ENCODE data around the gene SPC24.

The SPC24 gene

GRCh38 chr19:11175920-11176319, 20.3 kb upstream of the SPC24 start:
- TF ChIP-seq, protein P1, sequence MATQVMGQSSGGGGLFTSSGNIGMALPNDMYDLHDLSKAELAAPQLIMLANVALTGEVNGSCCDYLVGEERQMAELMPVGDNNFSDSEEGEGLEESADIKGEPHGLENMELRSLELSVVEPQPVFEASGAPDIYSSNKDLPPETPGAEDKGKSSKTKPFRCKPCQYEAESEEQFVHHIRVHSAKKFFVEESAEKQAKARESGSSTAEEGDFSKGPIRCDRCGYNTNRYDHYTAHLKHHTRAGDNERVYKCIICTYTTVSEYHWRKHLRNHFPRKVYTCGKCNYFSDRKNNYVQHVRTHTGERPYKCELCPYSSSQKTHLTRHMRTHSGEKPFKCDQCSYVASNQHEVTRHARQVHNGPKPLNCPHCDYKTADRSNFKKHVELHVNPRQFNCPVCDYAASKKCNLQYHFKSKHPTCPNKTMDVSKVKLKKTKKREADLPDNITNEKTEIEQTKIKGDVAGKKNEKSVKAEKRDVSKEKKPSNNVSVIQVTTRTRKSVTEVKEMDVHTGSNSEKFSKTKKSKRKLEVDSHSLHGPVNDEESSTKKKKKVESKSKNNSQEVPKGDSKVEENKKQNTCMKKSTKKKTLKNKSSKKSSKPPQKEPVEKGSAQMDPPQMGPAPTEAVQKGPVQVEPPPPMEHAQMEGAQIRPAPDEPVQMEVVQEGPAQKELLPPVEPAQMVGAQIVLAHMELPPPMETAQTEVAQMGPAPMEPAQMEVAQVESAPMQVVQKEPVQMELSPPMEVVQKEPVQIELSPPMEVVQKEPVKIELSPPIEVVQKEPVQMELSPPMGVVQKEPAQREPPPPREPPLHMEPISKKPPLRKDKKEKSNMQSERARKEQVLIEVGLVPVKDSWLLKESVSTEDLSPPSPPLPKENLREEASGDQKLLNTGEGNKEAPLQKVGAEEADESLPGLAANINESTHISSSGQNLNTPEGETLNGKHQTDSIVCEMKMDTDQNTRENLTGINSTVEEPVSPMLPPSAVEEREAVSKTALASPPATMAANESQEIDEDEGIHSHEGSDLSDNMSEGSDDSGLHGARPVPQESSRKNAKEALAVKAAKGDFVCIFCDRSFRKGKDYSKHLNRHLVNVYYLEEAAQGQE (IDR thresholded peaks at IDR 0.05; ENCODE audit: insufficient read depth in 1 of 2, low read depth in 2 of 2, low read length in 2 of 2) = no peak
- no peak for TF ChIP-seq POLR2AphosphoS5 (IDR thresholded peaks at IDR 0.05; ENCODE audit: low read depth, low read length)
- TF ChIP-seq SIN3A (IDR thresholded peaks at IDR 0.05; ENCODE audit: borderline replicate concordance, insufficient read depth, low read length) = no peak
- TF ChIP-seq TAF1 (IDR thresholded peaks at IDR 0.05; ENCODE audit: borderline replicate concordance, insufficient read depth, low read length) = no peak
- TF ChIP-seq FOXP2 (optimal IDR thresholded peaks at IDR 0.05; ENCODE audit: borderline replicate concordance, extremely low read depth, extremely low read length, insufficient read depth) = no peak

GRCh38 chr19:11174336-11174735, 18.8 kb upstream of the SPC24 start:
- TF ChIP-seq, protein P1 (IDR thresholded peaks at IDR 0.05; ENCODE audit: insufficient read depth in 1 of 2, low read depth in 2 of 2, low read length in 2 of 2) = no peak
- no peak for TF ChIP-seq FOXP2 (optimal IDR thresholded peaks at IDR 0.05; ENCODE audit: borderline replicate concordance, extremely low read depth, extremely low read length, insufficient read depth)
- no peak for TF ChIP-seq SIN3A (IDR thresholded peaks at IDR 0.05; ENCODE audit: borderline replicate concordance, insufficient read depth, low read length)
- no peak for TF ChIP-seq POLR2AphosphoS5 (IDR thresholded peaks at IDR 0.05; ENCODE audit: low read depth, low read length)
- no peak for TF ChIP-seq TAF1 (IDR thresholded peaks at IDR 0.05; ENCODE audit: borderline replicate concordance, insufficient read depth, low read length)

GRCh38 chr19:11173516-11174155, 18.1 kb upstream of the SPC24 start:
- no peak for TF ChIP-seq POLR2AphosphoS5 (IDR thresholded peaks at IDR 0.05; ENCODE audit: low read depth, low read length)
- TF ChIP-seq FOXP2 (optimal IDR thresholded peaks at IDR 0.05; ENCODE audit: borderline replicate concordance, extremely low read depth, extremely low read length, insufficient read depth) = no peak
- TF ChIP-seq SIN3A (IDR thresholded peaks at IDR 0.05; ENCODE audit: borderline replicate concordance, insufficient read depth, low read length) = no peak

DNA sequence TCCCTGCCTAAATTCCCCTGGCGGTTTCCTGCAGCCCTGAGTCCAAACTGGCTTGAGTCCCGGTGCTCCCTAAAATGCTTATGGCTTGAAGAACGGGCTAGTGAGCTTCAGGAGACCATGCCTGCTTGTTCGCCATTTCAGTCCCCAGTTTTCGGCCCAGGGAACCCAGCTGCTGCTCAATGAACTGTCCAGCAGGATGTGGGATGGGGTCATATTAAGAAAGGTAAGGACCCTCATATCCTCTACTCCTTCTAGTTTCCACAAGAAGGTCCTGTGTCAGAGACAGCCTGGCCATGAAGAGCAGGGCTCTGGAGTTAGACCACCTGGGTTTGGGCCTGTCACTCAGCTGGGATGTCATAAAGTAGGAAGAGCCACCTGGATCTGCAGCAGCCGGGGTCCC, 17.0 kb upstream of the SPC24 start:
- TF ChIP-seq POLR2AphosphoS5 (IDR thresholded peaks at IDR 0.05; ENCODE audit: low read depth, low read length) (no peak), TAF1 (IDR thresholded peaks at IDR 0.05; ENCODE audit: borderline replicate concordance, insufficient read depth, low read length) (no peak), FOXP2 (optimal IDR thresholded peaks at IDR 0.05; ENCODE audit: borderline replicate concordance, extremely low read depth, extremely low read length, insufficient read depth) (no peak), SIN3A (IDR thresholded peaks at IDR 0.05; ENCODE audit: borderline replicate concordance, insufficient read depth, low read length) (no peak)
- TF ChIP-seq, protein P1 (IDR thresholded peaks at IDR 0.05; ENCODE audit: insufficient read depth in 1 of 2, low read depth in 2 of 2, low read length in 2 of 2) = no peak

- TF ChIP-seq, protein P1 (IDR thresholded peaks at IDR 0.05; ENCODE audit: insufficient read depth in 1 of 2, low read depth in 2 of 2, low read length in 2 of 2) = no peak
- TF ChIP-seq FOXP2 (optimal IDR thresholded peaks at IDR 0.05; ENCODE audit: borderline replicate concordance, extremely low read depth, extremely low read length, insufficient read depth) = no peak
Observed at GRCh38 chr19:11171144-11171543, 15.6 kb upstream of the SPC24 start.
